CD4-positive, alpha-beta T cell treated with Interleukin-21 for 1 hour (primary cell): ENCODE results near the gene CTR9.
"Not testable (repeated sequence)": the region's sequence is repeated elsewhere in the genome, so short reads cannot be mapped to it uniquely, and the experiment has no call there.

ENCODE experiments used
- DNase-seq: peaks from one replicate; pipeline ENCODE4 v3.0.0-alpha.2; 2020

Gene CTR9

GRCh38 chr11:10785146-10785474, 34.1 kb downstream of the CTR9 start:
- DNase-seq = no peak

- no peak for DNase-seq
These were observed 35.4 kb downstream of the CTR9 start for GRCh38 chr11:10786451-10786850.

GRCh38 chr11:10792385-10793068, 41.5 kb downstream of the CTR9 start:
- peak; percentile 82 for DNase-seq

- no peak for DNase-seq
These were observed 42.6 kb downstream of the CTR9 start for GRCh38 chr11:10793470-10794255.

- DNase-seq = no peak
These were observed 45.1 kb downstream of the CTR9 start for GRCh38 chr11:10796191-10796590.

- DNase-seq = peak; percentile 49
These were observed 46.0 kb downstream of the CTR9 start for GRCh38 chr11:10797001-10797400.

GRCh38 chr11:10797531-10797930, 46.5 kb downstream of the CTR9 start:
- DNase-seq = no peak

GRCh38 chr11:10798330-10798928, 47.4 kb downstream of the CTR9 start:
- no peak for DNase-seq

- DNase-seq = no peak
These were observed 49.2 kb downstream of the CTR9 start for GRCh38 chr11:10800292-10800691.

GRCh38 chr11:10803676-10804075, 52.6 kb downstream of the CTR9 start:
- DNase-seq = no peak

GRCh38 chr11:10805741-10806140, 54.7 kb downstream of the CTR9 start:
- DNase-seq = no peak

GRCh38 chr11:10806206-10806605, 55.2 kb downstream of the CTR9 start:
- DNase-seq = no peak

- peak; percentile 47 for DNase-seq
These were observed 56.6 kb downstream of the CTR9 start for GRCh38 chr11:10807493-10808234.

GRCh38 chr11:10808235-10808552, 57.1 kb downstream of the CTR9 start:
- no peak for DNase-seq

- peak; percentile 99 for DNase-seq
These were observed 57.7 kb downstream of the CTR9 start, which contains the start of gene EIF4G2 for GRCh38 chr11:10808553-10809372. TSS of gene EIF4G2 (minus strand) at chr11:10808926.

- DNase-seq = peak; percentile 53
These were observed 58.5 kb downstream of the CTR9 start for GRCh38 chr11:10809373-10810160.

- no peak for DNase-seq
These were observed 62.9 kb downstream of the CTR9 start for GRCh38 chr11:10813945-10814344.

GRCh38 chr11:10818594-10818993, 67.5 kb downstream of the CTR9 start:
- DNase-seq = no peak

- not testable (repeated sequence) for DNase-seq
These were observed 71.4 kb downstream of the CTR9 start for GRCh38 chr11:10822491-10822890.

- no peak for DNase-seq
These were observed 72.1 kb downstream of the CTR9 start for GRCh38 chr11:10823152-10823579.

GRCh38 chr11:10824888-10825287, 73.8 kb downstream of the CTR9 start:
- DNase-seq = no peak

GRCh38 chr11:10828402-10828801, 77.4 kb downstream of the CTR9 start:
- no peak for DNase-seq
